Fibroblast of the aortic adventitia (primary cell): ENCODE measurements around the gene BLM. TPM values are rescaled to one million over a fixed set of nuclear protein-coding genes. Genes with fewer than 3 reads are reported as not detected.

Experiments used
- DNase-seq: peaks from one replicate; pipeline ENCODE4 v3.0.0-alpha.2; 2010; ENCODE audit warnings: low read depth
- H3K4me3 ChIP-seq: 2 replicates; pipeline ENCODE4 v1.5.1; 2011; ENCODE audit warnings: low read depth, mild to moderate bottlenecking, control low read depth, low read length, moderate library complexity
- total RNA-seq: library from RNA; depleted of rRNA; stranded (reverse); fragments of >200 nt; gene quantifications from 2 replicates; pipeline ENCODE4 v1.2.3, GENCODE V29; 2012; ENCODE audit warnings: low replicate concordance
- TF ChIP-seq, protein P1 (sequence below): IDR thresholded peaks from 2 replicates; pipeline ENCODE4 v1.5.1; 2011; ENCODE audit warnings: mild to moderate bottlenecking, low read length, control low read depth, inconsistent platforms; ENCODE audit not compliant: insufficient read depth

BLM gene
- total RNA-seq, 1 donor, result 12.2 TPM

DNA sequence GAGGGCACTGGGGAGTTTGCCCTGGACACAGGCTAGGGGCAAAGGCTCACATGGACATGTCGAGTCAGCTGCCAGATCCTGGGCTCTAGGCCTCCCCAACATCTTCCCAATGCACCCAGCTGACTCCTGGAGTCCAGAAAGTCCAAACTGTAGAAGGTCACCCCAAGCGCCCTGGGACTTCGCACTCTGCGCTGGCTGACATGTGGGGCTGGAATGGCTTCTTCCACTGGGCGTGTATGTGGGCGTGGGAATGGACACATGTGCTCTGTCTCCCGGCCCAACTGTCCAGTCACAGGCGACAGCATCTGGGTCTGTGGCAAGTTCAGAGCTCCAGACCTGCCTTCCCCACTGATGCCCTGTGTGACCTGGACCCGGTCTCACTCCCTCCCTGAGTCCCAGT is 138.0 kb downstream of the BLM start:
- DNase-seq, result no peak
- no peak overlapping the region for H3K4me3 ChIP-seq
- TF ChIP-seq, protein P1, sequence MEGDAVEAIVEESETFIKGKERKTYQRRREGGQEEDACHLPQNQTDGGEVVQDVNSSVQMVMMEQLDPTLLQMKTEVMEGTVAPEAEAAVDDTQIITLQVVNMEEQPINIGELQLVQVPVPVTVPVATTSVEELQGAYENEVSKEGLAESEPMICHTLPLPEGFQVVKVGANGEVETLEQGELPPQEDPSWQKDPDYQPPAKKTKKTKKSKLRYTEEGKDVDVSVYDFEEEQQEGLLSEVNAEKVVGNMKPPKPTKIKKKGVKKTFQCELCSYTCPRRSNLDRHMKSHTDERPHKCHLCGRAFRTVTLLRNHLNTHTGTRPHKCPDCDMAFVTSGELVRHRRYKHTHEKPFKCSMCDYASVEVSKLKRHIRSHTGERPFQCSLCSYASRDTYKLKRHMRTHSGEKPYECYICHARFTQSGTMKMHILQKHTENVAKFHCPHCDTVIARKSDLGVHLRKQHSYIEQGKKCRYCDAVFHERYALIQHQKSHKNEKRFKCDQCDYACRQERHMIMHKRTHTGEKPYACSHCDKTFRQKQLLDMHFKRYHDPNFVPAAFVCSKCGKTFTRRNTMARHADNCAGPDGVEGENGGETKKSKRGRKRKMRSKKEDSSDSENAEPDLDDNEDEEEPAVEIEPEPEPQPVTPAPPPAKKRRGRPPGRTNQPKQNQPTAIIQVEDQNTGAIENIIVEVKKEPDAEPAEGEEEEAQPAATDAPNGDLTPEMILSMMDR, result no peak

DNA sequence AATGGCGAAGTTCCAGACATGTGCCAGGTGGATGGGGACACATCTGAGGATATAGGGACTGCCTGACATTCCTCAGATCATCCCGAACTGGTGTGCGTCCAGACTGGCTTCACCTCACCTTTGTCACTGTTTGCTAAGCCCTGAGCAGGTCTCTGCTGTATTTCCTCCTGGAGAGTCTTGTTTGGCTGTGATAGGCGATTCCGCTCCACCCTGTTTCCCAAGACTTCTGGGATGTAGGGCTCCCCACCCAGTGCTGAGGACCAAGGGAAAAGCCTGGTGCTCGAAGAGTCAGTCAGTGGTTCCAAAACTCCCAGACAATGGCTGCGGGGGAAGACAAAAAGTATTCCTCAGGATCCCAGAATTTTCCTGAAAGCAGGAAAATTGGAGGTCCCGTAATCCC is 140.2 kb downstream of the BLM start:
- no peak for DNase-seq
- TF ChIP-seq, protein P1, result no peak
- H3K4me3 ChIP-seq, result no peak overlapping the region

- no peak for DNase-seq
- no peak overlapping the region for H3K4me3 ChIP-seq
- TF ChIP-seq, protein P1, result no peak
Observed at GRCh38 chr15:90857883-90858443, 140.8 kb downstream of the BLM start.

- TF ChIP-seq, protein P1, result peak; percentile 14
- no peak for DNase-seq
- H3K4me3 ChIP-seq, result no peak overlapping the region
Observed at GRCh38 chr15:90859234-90860131, 142.3 kb downstream of the BLM start.

DNA sequence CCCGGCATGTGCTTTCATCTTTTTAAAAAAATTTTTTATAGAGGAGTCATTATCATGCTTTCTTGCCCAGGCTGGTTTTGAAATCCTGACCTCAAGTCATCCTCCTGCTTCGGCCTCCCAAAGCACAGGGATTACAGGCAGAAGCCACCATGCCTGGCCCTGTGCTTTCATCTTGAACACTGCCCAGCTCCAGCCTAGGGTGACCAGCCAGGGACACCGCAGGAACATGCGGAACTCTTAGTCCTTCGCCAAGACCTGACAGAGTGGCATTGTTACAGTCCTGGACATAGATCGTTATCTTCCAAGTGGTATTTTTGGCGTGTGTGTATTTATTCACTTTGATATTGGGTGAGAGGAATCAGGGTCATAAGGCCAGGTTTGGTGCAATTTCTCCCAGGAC is 143.3 kb downstream of the BLM start:
- TF ChIP-seq, protein P1, result no peak
- no peak overlapping the region for H3K4me3 ChIP-seq
- DNase-seq, result no peak

DNA sequence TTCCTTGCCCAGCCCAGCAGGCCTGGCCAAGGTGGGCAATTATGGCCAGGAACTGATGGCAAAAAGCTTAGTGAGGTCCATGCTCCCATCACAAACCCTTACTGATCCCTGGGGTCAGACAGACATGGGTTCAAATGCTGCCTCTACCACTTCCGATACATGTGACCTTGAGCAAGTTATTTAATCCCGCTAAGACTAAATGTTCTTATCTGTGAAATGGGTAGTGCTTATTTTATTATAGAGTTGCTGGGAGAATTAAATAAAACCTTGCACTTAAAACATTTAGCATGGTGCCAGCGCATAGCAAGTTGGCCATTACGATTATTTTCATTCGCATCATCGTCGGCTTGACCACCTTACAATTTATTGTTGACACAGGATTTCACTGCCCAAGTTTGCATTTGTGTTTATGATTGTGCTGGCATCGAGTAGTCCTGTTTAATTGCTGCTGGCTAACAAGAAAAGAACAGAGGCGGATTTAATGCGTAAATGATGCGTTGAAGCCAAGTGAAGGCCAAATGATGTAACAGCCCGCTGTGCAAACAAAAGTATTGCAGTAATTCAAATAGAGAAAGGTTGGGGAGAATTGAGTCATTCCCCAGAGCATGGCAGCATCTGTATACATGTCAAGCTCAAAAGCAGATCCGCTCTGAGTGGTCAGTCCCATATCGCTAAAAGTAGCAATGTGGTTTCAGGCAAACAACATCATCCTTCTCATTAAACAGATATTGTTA is 144.0 kb downstream of the BLM start:
- TF ChIP-seq, protein P1, result no peak
- H3K4me3 ChIP-seq, result no peak overlapping the region
- DNase-seq, result no peak
